Measurements from ENCODE around the gene ATXN7L1.

ATXN7L1 gene

DNA sequence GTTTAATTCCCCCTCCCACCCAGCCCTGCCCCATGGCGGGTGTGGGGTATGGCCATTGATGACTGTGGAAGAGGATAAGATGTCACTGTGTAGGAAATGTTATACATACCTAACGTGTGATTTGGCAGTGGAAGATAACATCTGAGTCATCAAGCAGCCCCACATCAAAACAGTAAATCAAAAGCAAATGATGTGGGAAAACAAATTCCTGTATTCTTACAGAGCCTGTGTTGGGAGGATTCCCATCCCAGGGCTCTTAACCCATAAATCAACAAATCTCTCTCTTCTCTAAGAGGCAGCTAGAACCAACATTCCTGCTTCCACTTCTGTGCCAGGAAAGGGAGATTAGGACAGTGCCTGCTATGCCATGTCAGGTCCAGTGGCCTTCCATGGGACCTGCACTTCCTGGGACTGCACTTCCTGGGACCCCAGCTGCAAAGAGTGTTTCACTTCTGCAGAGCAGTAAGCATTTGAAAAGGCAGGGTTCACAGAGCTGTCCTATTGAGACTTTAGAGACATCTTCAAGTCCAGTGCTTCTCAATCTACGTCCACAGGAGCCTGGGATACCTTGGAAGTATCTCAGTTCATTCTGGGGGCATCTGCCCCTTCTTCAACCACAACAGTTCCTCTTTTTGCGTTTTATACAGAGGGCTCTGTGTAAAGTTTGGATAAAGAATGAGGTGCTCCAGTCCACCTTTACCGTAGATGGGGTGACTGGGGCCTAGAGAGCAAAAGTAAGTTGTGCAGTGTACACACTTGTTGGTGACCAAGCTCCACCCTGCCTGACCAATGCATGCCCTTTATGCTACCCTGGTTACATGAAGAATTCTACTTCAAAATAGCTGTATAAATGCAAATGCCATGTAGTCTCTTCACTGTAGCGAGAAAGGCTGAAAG, 45.7 kb downstream of the ATXN7L1 start:
- no peak for DNase-seq (ENCODE audit: low read depth in 2 of 3, low spot score in 2 of 3)

DNA sequence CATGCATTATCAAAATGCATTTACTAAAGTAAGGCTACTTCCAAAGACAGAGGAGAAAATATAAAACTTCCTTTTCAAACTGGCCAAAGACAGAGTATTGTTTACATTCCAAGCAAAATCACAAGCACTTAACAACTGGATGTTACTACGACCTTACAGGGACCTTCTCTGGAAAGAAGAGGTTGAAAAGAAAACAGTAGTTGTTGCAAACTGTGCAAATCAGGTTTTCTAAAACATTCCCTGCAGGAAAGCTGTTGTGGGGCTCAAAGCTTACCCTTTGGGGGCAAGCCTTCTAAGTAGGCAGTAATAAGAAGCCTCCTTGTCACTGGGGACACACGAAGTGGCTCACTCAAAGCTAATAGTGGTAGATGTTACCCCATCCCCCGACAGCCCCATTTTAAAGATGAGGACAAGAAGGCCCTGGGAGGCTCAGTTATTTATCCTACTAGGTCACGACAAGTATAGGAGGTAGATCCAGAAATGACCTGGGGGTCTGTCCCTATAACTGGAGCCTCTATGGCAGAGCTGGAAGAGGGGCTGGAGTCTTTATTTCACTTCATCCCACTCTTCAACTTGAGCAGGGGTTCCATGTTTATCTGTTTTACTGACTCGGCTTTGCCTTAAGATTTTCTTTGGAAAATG, 46.6 kb downstream of the ATXN7L1 start:
- DNase-seq (ENCODE audit: low read depth in 2 of 3, low spot score in 2 of 3), result no peak

DNA sequence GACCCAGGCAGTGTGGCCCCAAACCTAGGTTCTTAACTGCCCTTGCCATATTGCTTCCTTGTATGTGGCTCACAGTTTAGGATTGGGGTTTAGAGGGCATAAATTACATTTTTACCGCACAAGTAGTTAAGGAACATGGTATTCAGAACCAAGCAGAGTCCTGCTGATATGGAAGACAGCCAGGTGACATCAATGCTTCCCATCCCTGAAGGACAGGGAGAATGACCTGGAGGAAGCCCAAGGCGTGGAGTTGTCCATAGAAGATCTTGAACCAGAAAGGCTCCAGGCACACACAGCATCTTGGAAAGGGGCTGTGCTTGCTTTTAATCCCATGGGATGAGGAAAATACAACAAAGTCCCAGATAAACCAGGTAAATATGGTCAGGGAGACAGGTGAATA, 48.3 kb downstream of the ATXN7L1 start:
- no peak for DNase-seq (ENCODE audit: low read depth in 2 of 3, low spot score in 2 of 3)

DNA sequence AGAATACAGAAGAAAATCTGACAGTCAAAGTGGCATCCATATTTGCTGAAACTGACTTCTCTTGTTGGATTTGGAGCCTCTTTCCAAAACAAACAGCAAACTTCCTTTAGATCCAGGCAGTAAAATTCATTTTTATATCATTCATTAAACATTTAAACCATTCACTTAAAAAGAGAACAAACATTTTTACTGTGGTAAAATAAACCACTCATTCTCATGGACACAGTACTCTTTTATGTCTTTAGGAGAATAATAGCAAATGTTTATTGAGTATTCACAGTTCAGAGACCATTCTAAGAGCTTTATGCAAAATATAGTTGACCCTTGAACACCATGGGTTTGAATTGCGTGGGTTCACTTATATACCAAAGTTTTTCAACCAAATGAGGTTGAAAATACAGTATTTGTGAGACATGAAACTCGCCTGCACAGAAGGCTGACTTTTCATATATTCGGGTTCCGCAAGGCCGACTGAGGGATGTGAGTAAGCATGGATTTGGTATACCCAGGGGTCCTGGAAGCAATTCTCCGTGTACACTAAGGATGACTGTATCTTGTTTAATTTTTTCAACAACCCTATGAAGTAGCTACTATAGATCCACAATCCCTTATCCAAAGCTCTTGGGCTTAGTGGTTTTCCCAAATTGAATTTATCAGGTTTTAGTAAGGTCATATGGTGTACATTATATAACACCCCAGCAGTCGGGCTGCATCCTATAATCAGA, 49.1 kb downstream of the ATXN7L1 start:
- DNase-seq (ENCODE audit: low read depth in 2 of 3, low spot score in 2 of 3), result no peak

DNA sequence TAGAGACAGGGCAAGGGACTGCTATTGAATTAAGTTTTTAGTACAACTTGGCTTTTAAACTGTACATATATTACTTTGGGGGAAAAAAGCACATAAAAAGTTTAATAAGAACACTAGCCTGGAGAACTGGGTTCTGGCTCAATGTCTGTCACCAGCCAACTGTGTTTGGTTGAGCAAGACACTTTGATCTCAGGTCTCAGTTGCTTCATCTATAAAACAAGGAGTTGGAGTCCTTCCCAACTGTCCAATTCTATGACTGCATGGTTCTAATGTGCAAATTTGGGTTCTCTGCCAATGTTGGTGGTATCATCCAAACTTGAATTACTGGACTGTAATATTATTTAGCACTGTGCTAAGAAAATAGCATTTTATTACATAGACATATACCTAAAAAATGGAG, 50.3 kb downstream of the ATXN7L1 start:
- no peak for DNase-seq (ENCODE audit: low read depth in 2 of 3, low spot score in 2 of 3)

DNA sequence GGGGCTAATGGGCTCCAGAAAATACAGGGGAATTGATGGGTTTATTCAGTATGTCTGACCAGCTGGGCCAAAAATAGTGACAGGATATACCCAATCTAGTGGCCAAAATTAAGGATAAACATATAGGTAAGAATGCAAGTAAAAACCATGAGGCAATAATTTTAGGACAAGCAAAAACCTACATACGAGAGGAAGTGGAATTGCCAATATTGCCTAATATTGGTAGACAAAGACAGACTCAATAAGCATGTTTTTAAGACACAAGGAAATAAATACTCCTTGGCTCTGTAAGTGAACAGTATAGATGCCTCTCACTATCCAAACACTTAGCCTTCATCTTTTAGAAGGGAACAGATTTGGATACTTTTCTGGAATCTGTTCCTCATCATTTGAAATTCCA, 51.0 kb downstream of the ATXN7L1 start:
- DNase-seq (ENCODE audit: low read depth in 2 of 3, low spot score in 2 of 3), result no peak

DNA sequence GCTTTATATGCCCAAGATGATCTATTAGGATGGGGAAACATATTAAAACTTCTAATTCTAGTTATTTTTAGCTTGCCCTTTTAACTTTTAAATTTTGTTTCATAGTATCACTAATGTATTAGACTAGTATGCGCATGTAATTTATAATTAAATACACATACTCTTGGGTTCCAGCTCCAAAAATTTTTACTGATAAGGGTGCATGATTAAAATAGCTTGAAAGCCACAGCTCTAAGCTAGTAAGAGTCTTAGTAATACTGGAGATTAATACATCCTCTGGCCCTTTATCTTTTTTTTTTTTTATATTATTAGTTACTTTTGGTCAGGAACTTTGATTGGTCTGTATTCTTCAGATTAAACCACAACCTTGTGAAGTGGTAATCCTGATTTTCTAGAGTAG, 53.6 kb downstream of the ATXN7L1 start:
- no peak for DNase-seq (ENCODE audit: low read depth in 2 of 3, low spot score in 2 of 3)

DNA sequence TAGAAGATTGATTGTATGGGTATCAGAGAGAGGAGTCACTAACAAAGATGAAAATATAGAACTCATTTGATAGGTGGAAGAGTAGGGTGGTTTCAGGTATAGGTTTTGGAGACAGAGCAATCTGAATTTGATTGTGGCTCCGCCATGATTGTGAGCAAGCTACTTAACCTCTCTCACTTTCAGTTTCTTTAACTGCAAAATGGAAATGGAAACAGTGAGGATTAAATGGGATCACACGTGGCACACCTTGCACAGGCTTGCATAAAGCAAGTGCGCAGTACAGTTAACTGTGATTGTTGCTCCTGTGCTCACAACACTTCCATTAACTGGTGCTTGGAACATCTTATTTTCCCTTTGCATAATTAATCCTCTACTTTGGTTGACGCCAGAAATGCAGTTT, 54.9 kb downstream of the ATXN7L1 start:
- no peak for DNase-seq (ENCODE audit: low read depth in 2 of 3, low spot score in 2 of 3)

DNA sequence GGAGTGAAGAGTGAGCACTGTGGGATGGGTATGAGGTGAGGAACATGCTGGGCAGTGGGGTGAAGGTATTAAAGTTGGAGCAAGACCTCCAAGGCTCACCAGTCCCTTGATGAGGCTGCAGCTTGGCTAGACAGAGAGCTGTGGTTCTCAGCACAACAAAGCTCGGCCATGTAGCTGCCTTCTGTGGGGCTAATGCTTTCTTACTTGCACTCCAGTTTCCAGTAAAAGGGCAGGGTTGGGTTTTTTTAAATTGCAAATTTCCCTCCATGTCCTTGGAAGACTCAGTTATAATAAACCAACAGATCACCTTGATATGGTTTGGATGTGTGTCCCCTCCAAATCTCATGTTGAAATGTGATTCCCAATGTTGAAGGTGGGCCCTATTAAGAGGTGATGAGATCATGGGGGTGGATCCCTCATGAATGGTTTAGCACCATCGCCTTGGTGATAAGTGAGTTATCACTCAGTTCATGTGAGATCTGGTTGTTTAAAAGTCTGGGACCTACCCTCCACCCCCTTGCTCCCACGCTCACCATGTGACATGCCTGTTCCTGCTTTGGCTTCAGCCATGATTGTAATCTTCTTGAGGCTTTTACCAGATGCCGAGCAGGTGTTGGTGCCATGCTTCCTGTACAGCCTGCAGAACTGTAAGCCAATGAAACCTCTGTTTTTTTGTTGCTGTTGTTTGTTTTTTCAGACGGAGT, 55.9 kb downstream of the ATXN7L1 start:
- no peak for DNase-seq (ENCODE audit: low read depth in 2 of 3, low spot score in 2 of 3)

DNA sequence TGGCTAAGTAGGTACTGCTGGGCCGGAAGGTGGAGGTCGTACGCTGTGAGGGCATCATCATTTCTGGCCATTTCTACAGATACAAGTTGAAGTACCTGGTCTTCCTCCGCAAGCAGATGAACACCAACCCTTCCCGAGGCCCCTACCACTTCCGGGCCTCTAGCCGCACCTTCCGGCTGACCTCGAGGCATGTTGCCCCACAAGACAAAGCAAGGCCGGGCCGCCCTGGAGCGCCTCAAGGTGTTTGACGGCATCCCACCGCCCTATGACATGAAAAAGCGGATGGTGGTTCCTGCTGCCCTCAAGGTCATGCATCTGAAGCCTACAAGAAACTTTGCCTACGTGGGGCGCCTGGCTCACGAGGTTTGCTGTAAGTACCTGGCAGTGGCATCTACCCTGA, 56.8 kb downstream of the ATXN7L1 start:
- DNase-seq (ENCODE audit: low read depth in 2 of 3, low spot score in 2 of 3), result no peak

DNA sequence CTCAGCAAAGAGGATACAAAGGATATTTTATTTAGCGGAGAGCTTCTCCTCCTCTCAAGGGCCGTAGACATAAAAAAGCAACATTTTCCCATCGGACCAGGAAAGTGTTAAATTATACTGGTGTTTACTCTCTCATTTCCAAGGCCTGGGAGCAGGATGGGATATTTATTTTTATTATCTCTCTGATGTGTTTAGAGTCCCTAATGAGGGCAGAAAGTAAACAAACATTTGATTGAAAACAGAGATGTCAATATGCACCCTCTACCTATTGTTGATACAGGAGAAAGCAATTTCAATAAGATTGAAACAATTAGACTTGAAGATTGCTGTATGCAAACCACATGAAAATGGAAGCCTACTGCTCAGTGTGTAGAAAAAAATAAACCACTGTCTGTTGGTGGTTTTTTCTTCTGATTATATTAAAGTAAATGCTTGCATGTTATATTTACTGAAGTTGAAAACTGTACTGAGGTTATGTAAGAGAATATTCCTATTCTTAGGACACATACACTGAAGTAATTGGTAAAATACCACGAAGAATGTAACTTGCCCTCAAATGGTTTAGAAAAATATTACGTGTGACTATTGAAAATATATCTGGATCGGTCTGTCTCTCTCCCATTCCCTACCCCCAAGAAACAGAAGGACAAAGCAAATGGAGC, 59.3 kb downstream of the ATXN7L1 start:
- no peak for DNase-seq (ENCODE audit: low read depth in 2 of 3, low spot score in 2 of 3)

DNA sequence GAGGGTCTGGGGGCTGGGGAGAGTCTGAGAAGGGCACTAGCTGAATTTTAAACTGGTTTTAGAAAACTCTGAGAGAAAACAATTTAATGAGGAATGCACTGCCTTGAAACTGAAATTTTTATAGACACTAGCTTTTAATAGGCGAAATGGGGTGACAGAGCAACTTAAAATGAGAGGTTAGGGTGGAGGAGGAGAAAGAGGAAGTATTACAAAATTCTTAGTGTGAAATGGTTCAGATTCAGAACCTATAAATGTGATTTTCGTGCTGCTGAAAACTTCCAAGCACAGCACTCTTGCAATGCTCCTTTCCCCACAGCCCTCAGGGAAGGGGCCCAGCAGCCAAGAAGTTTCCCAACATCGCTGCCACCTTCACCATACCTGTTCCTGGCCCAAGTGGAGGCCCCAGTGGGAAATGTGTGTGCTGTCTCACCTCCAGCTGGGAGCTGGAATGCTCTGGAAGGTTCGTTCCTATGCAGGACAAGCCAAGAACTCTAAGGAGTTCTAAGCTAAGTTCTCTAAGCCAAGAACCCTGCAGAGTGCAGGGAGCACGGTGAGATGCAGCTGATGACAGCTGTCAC, 60.0 kb downstream of the ATXN7L1 start:
- DNase-seq (ENCODE audit: low read depth in 2 of 3, low spot score in 2 of 3), result no peak

DNA sequence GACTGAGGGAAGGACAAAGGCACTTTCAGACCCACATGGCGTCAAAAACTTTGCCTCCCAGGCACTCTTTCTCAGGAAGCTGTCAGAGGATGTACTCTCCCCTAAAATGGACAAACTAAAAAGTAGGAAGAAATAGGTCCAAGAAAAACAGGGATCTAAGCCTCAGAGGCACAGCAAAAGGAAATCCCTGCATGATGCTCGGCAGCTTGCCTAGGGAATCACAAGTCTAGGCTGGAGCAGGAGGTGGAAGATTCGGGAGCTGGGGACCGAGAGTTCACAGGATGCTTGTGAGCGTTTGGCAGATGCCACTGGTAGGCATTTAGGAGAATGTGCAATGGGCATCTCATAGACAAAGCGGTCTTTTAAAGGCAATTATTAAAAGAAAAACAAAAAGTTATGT, 60.8 kb downstream of the ATXN7L1 start:
- no peak for DNase-seq (ENCODE audit: low read depth in 2 of 3, low spot score in 2 of 3)

DNA sequence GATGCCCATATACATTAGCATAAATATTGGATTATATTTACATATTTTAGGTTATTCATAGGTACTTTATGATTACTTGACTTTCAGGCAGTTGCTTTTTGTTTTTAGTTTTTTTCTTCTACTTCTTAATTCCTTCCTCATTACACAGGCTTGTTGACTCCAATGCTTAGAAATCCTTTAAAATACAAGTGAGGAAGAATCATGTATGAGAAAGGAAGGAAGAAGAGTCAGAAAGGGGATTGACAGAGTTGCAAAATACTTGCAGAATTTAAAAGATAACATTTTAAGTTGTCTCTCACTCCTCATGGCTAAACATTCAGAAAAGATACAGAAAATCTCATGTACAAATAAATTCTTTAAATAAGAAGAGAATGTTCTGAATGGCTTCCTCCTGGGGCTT, 61.9 kb downstream of the ATXN7L1 start:
- DNase-seq (ENCODE audit: low read depth in 2 of 3, low spot score in 2 of 3), result no peak

DNA sequence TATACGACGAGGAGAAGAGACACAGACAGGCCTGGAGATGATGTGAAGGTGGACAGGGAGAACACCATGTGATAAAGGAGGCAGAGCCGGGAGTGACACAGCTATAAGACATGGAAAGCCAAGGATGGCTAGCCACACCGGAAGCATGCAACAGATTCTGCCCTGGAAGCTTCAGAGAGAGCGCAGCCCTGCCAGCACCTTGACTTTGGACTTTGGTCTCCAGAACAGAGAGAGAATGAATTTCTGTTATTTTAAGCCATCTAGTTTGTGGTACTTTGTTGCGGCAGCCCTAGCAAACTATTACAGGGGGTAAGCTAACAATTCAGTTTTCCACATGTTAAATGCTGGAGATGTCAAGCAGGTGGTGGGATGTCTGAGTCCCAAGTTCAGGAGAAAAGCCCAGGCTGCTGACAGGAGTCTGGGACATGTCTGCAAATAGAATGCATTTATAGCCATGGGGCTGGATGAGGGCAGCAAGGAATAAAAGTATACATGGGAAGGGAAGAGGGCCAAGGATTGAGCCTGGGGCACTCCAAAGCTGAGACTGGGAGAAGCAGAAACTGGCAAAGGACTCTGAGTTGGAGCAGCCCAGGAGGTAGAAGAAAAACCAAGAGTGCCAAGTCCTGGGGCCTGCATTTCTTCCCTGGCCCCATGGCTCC, 65.1 kb downstream of the ATXN7L1 start:
- no peak for DNase-seq (ENCODE audit: low read depth in 2 of 3, low spot score in 2 of 3)

DNA sequence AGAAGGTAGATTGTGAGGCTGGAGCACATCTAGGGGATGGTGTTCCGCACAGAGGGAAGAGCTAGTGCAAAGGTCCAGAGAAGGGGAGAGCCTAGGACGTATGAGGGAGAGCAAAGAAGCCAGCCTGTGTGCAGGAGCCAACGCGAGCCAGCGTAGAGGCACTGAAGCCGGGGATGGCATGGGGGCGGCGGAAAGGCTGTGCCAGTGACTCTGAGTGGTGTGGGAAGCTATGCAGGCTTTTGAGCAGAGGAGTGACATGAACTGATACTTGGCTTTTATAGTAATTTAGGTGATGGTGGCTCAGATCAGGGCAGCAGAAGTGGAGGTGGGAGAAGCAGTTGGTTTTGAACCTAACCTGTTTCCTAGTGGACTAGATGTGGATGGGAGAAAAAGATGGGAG, 65.8 kb downstream of the ATXN7L1 start:
- no peak for DNase-seq (ENCODE audit: low read depth in 2 of 3, low spot score in 2 of 3)

DNA sequence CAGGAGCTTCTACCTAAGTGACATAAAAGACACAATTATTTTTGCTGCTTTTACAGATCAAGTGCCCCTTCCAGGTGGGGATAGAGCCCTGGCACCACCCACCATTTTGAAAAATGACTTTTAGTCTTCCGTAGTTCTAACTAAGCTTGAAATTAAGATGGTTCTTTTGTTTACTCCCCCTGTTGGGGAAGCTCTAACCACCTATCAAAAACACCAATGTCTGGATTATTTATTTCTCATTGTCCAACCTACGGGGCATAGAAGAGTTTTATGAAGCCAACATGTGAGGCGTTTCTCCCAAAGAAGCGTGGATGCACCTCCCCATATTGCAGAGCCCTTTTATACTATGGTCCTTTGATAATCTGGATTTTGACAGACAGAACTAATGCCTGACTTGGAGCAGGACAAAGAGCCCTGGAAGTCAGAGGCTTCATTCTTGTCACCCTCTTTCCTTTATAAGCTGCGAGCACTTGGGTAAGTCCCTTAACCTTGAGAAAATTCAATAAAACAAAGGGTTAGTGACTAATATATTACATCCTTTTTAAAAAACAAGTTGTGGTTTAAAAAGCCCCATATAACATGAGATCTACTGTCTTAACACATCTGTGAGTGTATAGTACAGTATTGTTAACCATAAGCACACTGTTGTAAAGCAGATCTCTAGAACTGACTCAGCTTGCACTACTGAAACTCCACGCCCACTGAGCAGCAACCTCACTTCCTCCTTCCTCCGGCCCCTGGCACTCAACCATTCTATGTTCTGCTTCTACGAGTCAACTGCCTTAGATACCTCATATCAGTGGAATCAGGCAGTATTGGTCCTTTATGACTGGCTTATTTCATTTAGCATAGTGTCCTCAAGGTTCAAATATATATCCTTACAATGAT, 67.5 kb downstream of the ATXN7L1 start:
- peak in 2 of 3 experiments; percentile 52 to 63 for DNase-seq (ENCODE audit: low read depth in 2 of 3, low spot score in 2 of 3)

DNA sequence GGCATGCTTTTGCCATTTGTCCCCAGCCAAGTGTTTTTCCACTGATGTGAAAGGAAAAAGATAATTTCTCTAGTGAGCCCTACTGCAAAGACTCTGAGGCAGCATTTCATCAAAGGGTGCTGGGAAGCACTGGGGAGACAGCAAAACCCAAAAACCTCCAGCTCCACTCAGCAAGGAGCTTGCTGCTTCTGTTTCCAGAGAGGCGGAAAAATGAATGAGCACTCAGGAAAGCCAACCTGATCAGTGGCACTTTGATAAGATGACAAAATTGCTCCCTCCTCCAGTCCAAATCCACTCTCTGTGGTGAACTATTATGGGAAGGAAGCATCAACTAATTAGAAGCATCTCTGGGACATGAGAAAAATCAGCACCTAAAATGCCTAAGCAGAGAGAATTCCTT, 68.2 kb downstream of the ATXN7L1 start:
- no peak for DNase-seq (ENCODE audit: low read depth in 2 of 3, low spot score in 2 of 3)

DNA sequence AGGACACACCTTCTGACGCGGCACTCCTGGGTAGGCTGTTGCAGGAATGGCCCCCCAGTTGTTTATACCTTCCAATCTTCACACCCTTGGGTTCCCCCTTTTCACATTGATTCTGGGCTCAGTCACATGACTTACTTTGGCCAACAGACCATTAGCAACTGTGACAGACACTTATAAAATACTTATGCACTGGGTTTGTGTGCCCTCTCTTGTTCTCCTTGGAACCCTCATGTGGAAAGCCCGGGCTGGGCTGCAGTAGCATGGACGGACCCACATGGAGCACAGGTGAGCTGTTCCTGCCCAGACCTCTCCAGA, 69.0 kb downstream of the ATXN7L1 start:
- no peak for DNase-seq (ENCODE audit: low read depth in 2 of 3, low spot score in 2 of 3)
